KMS-11 (cell line): ENCODE measurements around the gene GRB2.
A peak's percentile ranks its signal among the peaks of the same experiment; 100 is the strongest.

Source experiments
- H2AFZ ChIP-seq: fragments of 200-600 bp; sonication (generic); 2 replicates; pipeline ENCODE4 v1.6.1; 2016; ENCODE audit warnings: antibody characterized with exemption, mixed run types, low read depth
- H3K27ac ChIP-seq: fragments of 200-600 bp; sonication (generic); 2 replicates; pipeline ENCODE4 v1.6.1; 2016; ENCODE audit warnings: mild to moderate bottlenecking, mixed run types
- H3K27me3 ChIP-seq: fragments of 200-600 bp; sonication (generic); 2 replicates; pipeline ENCODE4 v1.6.1; 2017; ENCODE audit warnings: mild to moderate bottlenecking, low read depth, mixed run types, moderate library complexity; ENCODE audit not compliant: insufficient read depth
- H3K36me3 ChIP-seq: fragments of 200-600 bp; sonication (generic); 2 replicates; pipeline ENCODE4 v1.6.1; 2017; ENCODE audit warnings: mild to moderate bottlenecking, mixed run types; ENCODE audit not compliant: insufficient read depth
- H3K4me1 ChIP-seq: fragments of 200-600 bp; sonication (generic); 2 replicates; pipeline ENCODE4 v1.6.1; 2016; ENCODE audit warnings: mild to moderate bottlenecking, low read depth, mixed run types; ENCODE audit not compliant: poor library complexity, severe bottlenecking
- H3K4me2 ChIP-seq: fragments of 200-600 bp; sonication (generic); 2 replicates; pipeline ENCODE4 v1.7.0; 2016; ENCODE audit warnings: mild to moderate bottlenecking, mixed run types
- H3K4me3 ChIP-seq: fragments of 200-600 bp; sonication (generic); IDR thresholded peaks from 2 replicates; pipeline ENCODE4 v1.6.1; 2017; ENCODE audit warnings: low read depth, low read length, mixed read lengths; ENCODE audit not compliant: insufficient read depth
- H3K79me2 ChIP-seq: fragments of 200-600 bp; sonication (generic); 2 replicates; pipeline ENCODE4 v1.6.1; 2016; ENCODE audit warnings: low read depth, mixed run types; ENCODE audit not compliant: insufficient read depth
- H3K9ac ChIP-seq: fragments of 200-600 bp; sonication (generic); 2 replicates; pipeline ENCODE4 v1.6.1; 2016; ENCODE audit warnings: mild to moderate bottlenecking, mixed run types
- H4K20me1 ChIP-seq: fragments of 200-600 bp; sonication (generic); 2 replicates; pipeline ENCODE4 v1.6.1; 2016; ENCODE audit warnings: mild to moderate bottlenecking, mixed run types; ENCODE audit not compliant: insufficient read depth
- TF ChIP-seq, protein P1 (sequence below): fragments of 200-600 bp; sonication (generic); conservative IDR thresholded peaks from 2 replicates; pipeline ENCODE4 v1.6.1; 2017; ENCODE audit warnings: low read depth, mild to moderate bottlenecking, antibody characterized with exemption, low read length, moderate library complexity, mixed read lengths

The GRB2 gene

DNA sequence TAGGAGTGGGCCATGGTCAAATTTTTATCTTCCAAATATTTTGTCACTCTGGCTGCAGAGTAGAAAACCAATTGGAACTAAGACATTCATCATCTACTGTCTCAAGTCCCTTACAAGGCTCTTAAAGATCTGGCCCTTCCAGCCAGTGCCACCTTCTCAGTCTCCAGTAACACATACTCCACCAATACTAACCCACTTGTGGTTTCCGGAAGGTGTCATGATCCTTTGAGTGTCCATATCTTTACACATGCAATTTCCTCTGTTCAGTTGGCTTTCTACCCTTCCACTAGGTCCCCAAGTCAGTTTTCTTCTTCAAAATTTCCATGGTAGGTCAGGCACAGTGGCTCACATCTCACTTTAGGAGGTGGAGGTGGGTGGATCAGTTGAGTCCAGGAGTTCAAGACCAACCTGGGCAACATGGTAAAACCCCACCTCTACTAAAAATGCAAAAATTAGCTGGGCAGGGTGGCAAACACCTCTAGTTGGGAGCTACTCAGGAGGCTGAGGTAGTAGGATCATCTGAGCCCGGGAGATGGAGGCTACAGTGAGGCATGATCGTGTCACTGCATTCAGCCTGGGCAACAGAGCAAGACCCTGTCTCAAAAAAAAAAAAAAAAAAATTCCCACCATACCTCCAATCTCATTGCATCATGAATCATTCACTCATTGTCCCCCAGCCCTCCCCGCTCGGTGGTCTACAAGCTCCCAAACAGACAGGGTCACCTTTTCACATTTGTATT, 6.0 kb upstream of the GRB2 start:
- Histone ChIP-seq H3K9ac (no peak overlapping the region), H3K4me2 (no peak overlapping the region), H3K36me3 (no peaks in the 10 kb centered on the region), H4K20me1 (no peaks in the 10 kb centered on the region), H3K27ac (no peak overlapping the region), H3K79me2 (no peaks in the 10 kb centered on the region), H3K27me3 (peaks cover 21% of the 10 kb centered on the region; the same call in 1 of the 2 replicates), H3K4me1 (peaks cover 9% of the 10 kb centered on the region), H2AFZ (no peak overlapping the region), H3K4me3 (no peak overlapping the region)
- TF ChIP-seq, protein P1, sequence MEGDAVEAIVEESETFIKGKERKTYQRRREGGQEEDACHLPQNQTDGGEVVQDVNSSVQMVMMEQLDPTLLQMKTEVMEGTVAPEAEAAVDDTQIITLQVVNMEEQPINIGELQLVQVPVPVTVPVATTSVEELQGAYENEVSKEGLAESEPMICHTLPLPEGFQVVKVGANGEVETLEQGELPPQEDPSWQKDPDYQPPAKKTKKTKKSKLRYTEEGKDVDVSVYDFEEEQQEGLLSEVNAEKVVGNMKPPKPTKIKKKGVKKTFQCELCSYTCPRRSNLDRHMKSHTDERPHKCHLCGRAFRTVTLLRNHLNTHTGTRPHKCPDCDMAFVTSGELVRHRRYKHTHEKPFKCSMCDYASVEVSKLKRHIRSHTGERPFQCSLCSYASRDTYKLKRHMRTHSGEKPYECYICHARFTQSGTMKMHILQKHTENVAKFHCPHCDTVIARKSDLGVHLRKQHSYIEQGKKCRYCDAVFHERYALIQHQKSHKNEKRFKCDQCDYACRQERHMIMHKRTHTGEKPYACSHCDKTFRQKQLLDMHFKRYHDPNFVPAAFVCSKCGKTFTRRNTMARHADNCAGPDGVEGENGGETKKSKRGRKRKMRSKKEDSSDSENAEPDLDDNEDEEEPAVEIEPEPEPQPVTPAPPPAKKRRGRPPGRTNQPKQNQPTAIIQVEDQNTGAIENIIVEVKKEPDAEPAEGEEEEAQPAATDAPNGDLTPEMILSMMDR, result no peak

DNA sequence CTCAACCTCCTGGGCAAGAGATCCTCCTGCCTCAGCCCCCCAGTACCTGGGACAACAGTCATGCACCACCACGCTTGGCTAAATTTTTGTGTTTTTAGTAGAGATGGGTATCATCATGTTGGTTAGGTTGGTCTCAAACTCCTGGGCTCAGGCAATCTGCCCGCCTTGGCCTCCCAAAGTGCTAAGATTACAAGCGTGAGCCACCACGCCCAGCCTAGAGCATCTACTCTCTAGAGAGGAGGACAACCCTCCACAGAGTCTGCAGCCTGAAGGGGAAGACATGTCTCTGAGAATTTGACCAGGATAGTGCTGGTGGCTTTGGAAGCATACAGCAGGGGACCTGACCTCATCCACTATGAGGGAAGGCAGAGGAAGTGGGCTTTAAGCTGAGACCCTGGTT, 4.7 kb upstream of the GRB2 start:
- TF ChIP-seq, protein P1, result no peak
- no peaks in the 10 kb centered on the region for H4K20me1 ChIP-seq
- no peak overlapping the region for H3K4me3 ChIP-seq
- H3K4me2 ChIP-seq, result no peak overlapping the region
- peaks cover 9% of the 10 kb centered on the region for H3K4me1 ChIP-seq
- H3K9ac ChIP-seq, result no peak overlapping the region
- H3K27me3 ChIP-seq, result peaks cover 21% of the 10 kb centered on the region; the same call in 1 of the 2 replicates
- peaks cover 3% of the 10 kb centered on the region for H3K79me2 ChIP-seq
- H3K27ac ChIP-seq, result no peak overlapping the region
- no peaks in the 10 kb centered on the region for H3K36me3 ChIP-seq
- no peak overlapping the region for H2AFZ ChIP-seq

DNA sequence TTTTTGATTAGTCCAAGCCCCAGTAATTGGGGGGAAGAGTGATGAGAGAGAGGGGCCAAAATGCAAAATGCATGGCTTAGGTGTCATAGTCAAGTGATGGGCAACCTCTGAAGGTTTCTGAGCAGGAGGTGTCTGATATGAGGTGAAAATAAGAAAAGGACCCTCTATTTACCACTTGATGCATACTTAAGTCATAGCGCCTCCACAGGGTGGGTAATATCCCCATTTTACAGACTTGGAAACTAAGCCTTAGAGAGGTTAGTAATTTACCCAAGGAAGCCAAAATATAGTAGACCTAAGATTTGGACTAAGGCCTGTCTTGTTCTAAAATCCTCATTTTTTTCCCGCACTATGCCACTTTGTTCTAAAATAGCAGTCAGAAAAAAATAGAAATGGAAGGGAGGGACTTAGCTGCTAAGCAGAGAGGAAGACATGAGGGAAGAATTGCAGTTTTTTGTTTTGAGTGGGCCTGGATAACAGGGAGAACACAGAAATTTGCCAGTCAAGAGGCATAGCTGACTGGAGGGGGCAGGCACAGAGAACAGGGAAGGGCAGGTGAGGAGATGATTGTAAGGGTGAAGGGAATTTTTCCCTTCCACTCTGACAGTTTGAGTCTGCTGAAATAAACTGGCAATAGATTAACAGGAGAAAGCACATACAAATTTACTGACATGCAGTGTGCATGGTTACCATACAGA, 2.3 kb upstream of the GRB2 start:
- Histone ChIP-seq H3K36me3 (no peaks in the 10 kb centered on the region), H3K27me3 (peaks cover 1% of the 10 kb centered on the region; the same call in 1 of the 2 replicates), H2AFZ (no peak overlapping the region), H3K27ac (no peak overlapping the region), H3K79me2 (peaks cover 27% of the 10 kb centered on the region), H3K4me1 (peaks cover 17% of the 10 kb centered on the region), H3K4me2 (no peak overlapping the region), H3K4me3 (no peak overlapping the region), H3K9ac (no peak overlapping the region), H4K20me1 (no peaks in the 10 kb centered on the region)
- TF ChIP-seq, protein P1, result no peak

DNA sequence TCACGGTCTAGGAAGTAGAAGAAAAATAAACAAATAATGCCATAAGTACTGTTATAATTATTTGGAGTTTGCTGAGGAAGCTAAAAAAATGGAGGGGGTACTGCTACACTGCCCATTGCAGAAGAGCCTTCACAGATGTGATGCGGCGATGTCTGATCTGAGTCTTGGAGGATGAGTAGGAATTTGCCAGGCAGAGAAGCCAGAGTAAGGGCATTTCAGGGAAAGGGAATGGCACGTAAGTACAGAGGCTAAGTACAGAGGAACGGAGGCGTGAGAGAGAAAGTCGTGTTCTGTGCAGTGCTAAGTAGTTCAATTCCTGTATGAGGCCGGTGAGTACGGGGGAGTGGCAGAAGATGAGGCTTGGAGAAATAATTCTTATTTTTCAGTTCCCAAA, 741 bp upstream of the GRB2 start:
- TF ChIP-seq, protein P1, result no peak
- peak overlapping the region; percentile 80; the same call in 1 of the 2 replicates for H3K9ac ChIP-seq
- H3K27me3 ChIP-seq, result no peaks in the 10 kb centered on the region; the same call in 1 of the 2 replicates
- peaks cover 43% of the 10 kb centered on the region for H3K79me2 ChIP-seq
- peak overlapping the region; percentile 57 for H3K4me3 ChIP-seq
- H4K20me1 ChIP-seq, result peaks cover 13% of the 10 kb centered on the region
- no peak overlapping the region for H3K27ac ChIP-seq
- H3K4me2 ChIP-seq, result peak overlapping the region; percentile 93
- H3K36me3 ChIP-seq, result no peaks in the 10 kb centered on the region
- H3K4me1 ChIP-seq, result peaks cover 24% of the 10 kb centered on the region
- H2AFZ ChIP-seq, result peak overlapping the region; percentile 92
